ENCODE results near the gene TBC1D1. TPM values are rescaled to one million over a fixed set of nuclear protein-coding genes. Genes with fewer than 3 reads are reported as not detected.

TBC1D1 gene
- total RNA-seq, 4 donors from 2014 or later = 122 to 258 (median 139) TPM

DNA sequence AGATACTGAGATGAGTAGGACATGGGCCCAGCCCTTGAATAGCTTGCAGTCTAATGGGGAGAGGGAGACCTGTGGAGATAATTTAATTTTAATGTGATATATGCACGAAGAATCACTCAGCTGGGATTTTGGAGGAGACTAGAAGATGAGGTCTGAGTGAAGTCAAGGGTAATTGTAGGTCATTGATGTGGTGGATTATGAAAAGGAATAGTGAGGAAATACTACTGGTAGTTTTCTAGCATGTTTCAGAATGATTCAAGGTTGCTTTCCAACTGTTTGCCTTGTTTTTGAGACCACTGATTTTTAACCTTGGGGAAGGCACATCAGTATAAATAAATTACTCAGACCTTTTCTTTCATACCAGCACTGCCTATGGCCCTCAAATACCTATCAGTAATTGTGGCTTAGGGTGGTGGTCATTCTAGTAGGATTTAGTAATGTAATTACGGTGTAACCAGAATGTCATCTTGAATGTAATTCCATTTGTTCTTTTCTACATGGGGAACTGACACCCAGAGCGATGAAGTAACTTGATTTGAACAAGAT, 94.9 kb downstream of the TBC1D1 start:
- H3K9me3 ChIP-seq = no peaks in the 10 kb centered on the region
- intact Hi-C loops (cut with DNase I; ENCODE audit: low total_unique reads) (no loop called here), in situ Hi-C loops (cut with MboI; ENCODE audit: low pct_ligation_motif_present in 1 of 4, low pct_unique_long_range_greater_than_20kb in 1 of 4, low sequenced_read_pairs in 3 of 4) (no loop called here)
- TF ChIP-seq POLR2AphosphoS5 (IDR thresholded peaks at IDR 0.05) (no peak), EP300 (IDR thresholded peaks at IDR 0.05; ENCODE audit: low read depth) (no peak)
- 59 to 88% methylated on average over 3 of the region's 3 CpGs for WGBS, 2 donors (ENCODE audit: low coverage in 1 of 2)
- H3K27me3 ChIP-seq = no peaks in the 10 kb centered on the region
- H3K27ac ChIP-seq = peak overlapping the region in 2 of 4 donors; percentile 1 to 35
- H3K4me1 ChIP-seq = peaks cover 4 to 36% (median 13%) of the 10 kb centered on the region in 4 donors
- DNase-seq = no peak
- no peak overlapping the region for H3K4me3 ChIP-seq
- no peaks in the 10 kb centered on the region for H3K36me3 ChIP-seq

DNA sequence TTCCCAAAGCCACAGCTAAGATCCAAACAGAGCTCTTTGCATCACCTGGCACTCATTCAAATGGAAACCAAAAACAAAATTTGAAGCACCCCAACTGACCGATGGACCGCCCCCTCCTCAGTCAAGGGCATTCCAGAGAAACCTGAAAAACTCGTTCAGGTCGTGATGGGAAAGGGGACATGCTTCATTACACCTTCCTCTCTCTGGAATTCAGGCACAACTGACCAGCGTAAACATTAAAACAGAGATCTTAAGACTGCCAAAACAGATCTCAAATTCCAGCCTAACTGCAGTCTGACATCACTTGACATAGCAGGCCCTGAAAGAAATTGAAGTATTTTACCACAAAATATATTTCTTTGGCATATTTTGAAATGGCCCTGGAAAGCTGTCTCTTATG, 97.8 kb downstream of the TBC1D1 start:
- no peak for DNase-seq
- 79 to 93% methylated on average over 4 to 5 of the region's 5 CpGs for WGBS, 2 donors (ENCODE audit: low coverage in 1 of 2)
- Histone ChIP-seq H3K4me1 (peaks cover 4 to 24% (median 12%) of the 10 kb centered on the region in 4 donors), H3K36me3 (no peaks in the 10 kb centered on the region), H3K4me3 (no peak overlapping the region), H3K9me3 (no peaks in the 10 kb centered on the region), H3K27ac (peak overlapping the region; percentile 51 to 72 (median 70)), H3K27me3 (no peaks in the 10 kb centered on the region)
- in situ Hi-C loops (cut with MboI; ENCODE audit: low pct_ligation_motif_present in 1 of 4, low pct_unique_long_range_greater_than_20kb in 1 of 4, low sequenced_read_pairs in 3 of 4) = no loop called here
- intact Hi-C loops (cut with DNase I; ENCODE audit: low total_unique reads) = no loop called here
- TF ChIP-seq EP300 (IDR thresholded peaks at IDR 0.05; ENCODE audit: low read depth) = no peak
- TF ChIP-seq, protein P1, sequence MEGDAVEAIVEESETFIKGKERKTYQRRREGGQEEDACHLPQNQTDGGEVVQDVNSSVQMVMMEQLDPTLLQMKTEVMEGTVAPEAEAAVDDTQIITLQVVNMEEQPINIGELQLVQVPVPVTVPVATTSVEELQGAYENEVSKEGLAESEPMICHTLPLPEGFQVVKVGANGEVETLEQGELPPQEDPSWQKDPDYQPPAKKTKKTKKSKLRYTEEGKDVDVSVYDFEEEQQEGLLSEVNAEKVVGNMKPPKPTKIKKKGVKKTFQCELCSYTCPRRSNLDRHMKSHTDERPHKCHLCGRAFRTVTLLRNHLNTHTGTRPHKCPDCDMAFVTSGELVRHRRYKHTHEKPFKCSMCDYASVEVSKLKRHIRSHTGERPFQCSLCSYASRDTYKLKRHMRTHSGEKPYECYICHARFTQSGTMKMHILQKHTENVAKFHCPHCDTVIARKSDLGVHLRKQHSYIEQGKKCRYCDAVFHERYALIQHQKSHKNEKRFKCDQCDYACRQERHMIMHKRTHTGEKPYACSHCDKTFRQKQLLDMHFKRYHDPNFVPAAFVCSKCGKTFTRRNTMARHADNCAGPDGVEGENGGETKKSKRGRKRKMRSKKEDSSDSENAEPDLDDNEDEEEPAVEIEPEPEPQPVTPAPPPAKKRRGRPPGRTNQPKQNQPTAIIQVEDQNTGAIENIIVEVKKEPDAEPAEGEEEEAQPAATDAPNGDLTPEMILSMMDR (IDR thresholded peaks at IDR 0.05) = no peak
- TF ChIP-seq POLR2AphosphoS5 (IDR thresholded peaks at IDR 0.05) = no peak
- TF ChIP-seq POLR2A (IDR thresholded peaks at IDR 0.05) = no peak

- peaks cover 11 to 33% (median 13%) of the 10 kb centered on the region in 4 donors for H3K4me1 ChIP-seq
- intact Hi-C loops (cut with DNase I; ENCODE audit: low total_unique reads) (no loop called here), in situ Hi-C loops (cut with MboI; ENCODE audit: low pct_ligation_motif_present in 1 of 4, low pct_unique_long_range_greater_than_20kb in 1 of 4, low sequenced_read_pairs in 3 of 4) (no loop called here)
- H3K27ac ChIP-seq = peak overlapping the region; percentile 51 to 72 (median 70)
- no peak for DNase-seq
- H3K36me3 ChIP-seq = no peaks in the 10 kb centered on the region
- WGBS, 2 donors (ENCODE audit: low coverage in 1 of 2) = 74 to 100% methylated on average over 1 to 8 of the region's 8 CpGs
- H3K4me3 ChIP-seq = no peak overlapping the region
- H3K27me3 ChIP-seq = no peaks in the 10 kb centered on the region
- TF ChIP-seq, protein P1 (IDR thresholded peaks at IDR 0.05) = no peak
- TF ChIP-seq POLR2AphosphoS5 (IDR thresholded peaks at IDR 0.05) = no peak
- no peak for TF ChIP-seq POLR2A (IDR thresholded peaks at IDR 0.05)
- TF ChIP-seq EP300 (IDR thresholded peaks at IDR 0.05; ENCODE audit: low read depth) = no peak
- no peaks in the 10 kb centered on the region for H3K9me3 ChIP-seq
Measured at GRCh38 chr4:37989398-37990260, 98.7 kb downstream of the TBC1D1 start.

DNA sequence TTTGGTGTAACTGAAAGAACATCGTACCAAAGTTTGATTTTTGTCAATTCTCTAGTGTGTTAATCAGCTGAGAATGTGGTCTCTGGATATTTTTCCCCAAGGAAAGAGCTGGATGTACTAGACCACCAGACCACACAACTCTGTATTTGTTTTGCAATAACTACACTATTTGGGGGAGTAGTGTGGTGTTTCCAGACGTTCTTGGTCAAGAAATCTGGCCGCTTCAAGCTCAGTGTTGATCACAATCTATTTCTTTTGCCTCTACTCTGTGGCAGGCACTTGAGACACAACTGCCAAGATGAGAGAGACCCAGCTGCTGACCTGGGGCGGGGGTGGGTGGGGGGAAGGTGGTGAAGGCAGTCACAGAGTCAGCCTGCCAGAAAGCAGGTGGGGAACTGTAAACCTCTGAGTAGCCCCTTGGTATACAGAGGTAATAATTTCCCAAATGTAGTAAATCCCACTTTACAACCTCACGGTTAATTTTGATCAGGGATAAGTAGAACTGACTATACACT, 99.9 kb downstream of the TBC1D1 start:
- Histone ChIP-seq H3K27me3 (no peaks in the 10 kb centered on the region), H3K36me3 (no peaks in the 10 kb centered on the region), H3K4me1 (peaks cover 12 to 44% (median 24%) of the 10 kb centered on the region in 4 donors), H3K27ac (peak overlapping the region; percentile 51 to 72 (median 70)), H3K9me3 (no peaks in the 10 kb centered on the region), H3K4me3 (no peak overlapping the region)
- intact Hi-C loops (cut with DNase I; ENCODE audit: low total_unique reads) = no loop called here
- no peak for TF ChIP-seq EP300 (IDR thresholded peaks at IDR 0.05; ENCODE audit: low read depth)
- no peak for TF ChIP-seq POLR2A (IDR thresholded peaks at IDR 0.05)
- TF ChIP-seq, protein P1 (IDR thresholded peaks at IDR 0.05) = no peak
- TF ChIP-seq POLR2AphosphoS5 (IDR thresholded peaks at IDR 0.05) = no peak
- in situ Hi-C loops (cut with MboI; ENCODE audit: low pct_ligation_motif_present in 1 of 4, low pct_unique_long_range_greater_than_20kb in 1 of 4, low sequenced_read_pairs in 3 of 4) = no loop called here
- WGBS, 2 donors (ENCODE audit: low coverage in 1 of 2) = 82 to 96% methylated on average over 4 to 5 of the region's 5 CpGs
- DNase-seq = no peak

Measured in transverse colon (tissue), 4 donors.